H9 (cell line): ENCODE measurements around the gene PNPLA6. TPM values are rescaled to one million over a fixed set of nuclear protein-coding genes. Genes with fewer than 3 reads are reported as not detected.

ENCODE experiments used
- DNase-seq: peaks from one replicate; pipeline ENCODE4 v3.0.0-alpha.2; 2017
- H2AFZ ChIP-seq: one replicate; pipeline ENCODE4 v1.6.1; 2013; ENCODE audit warnings: mild to moderate bottlenecking, low read length, control low read depth, moderate library complexity
- H2AK5ac ChIP-seq: 2 replicates; pipeline ENCODE4 v1.6.1; 2013; ENCODE audit warnings: low read length, control low read depth, mixed read lengths; ENCODE audit not compliant: insufficient read length
- H2BK120ac ChIP-seq: one replicate; pipeline ENCODE4 v1.6.1; 2013; ENCODE audit warnings: low read depth, mild to moderate bottlenecking, low read length, control low read depth, inconsistent platforms; ENCODE audit not compliant: poor library complexity, severe bottlenecking
- H2BK12ac ChIP-seq: 2 replicates; pipeline ENCODE4 v1.6.1; 2013; ENCODE audit warnings: low read length, control low read depth, mixed read lengths, low read depth; ENCODE audit not compliant: insufficient read length
- H2BK15ac ChIP-seq: 2 replicates; pipeline ENCODE4 v1.6.1; 2013; ENCODE audit warnings: low read depth, low read length, control low read depth
- H2BK20ac ChIP-seq: one replicate; pipeline ENCODE4 v1.6.1; 2013; ENCODE audit warnings: low read depth, mild to moderate bottlenecking, low read length, control low read depth, inconsistent platforms; ENCODE audit not compliant: poor library complexity, severe bottlenecking
- H2BK5ac ChIP-seq: 2 replicates; pipeline ENCODE4 v1.6.1; 2013; ENCODE audit warnings: low read length, control low read depth, mixed read lengths; ENCODE audit not compliant: insufficient read length
- H3K14ac ChIP-seq: 2 replicates; pipeline ENCODE4 v1.6.1; 2013; ENCODE audit warnings: low read length, control low read depth; ENCODE audit not compliant: insufficient read depth
- H3K18ac ChIP-seq: 2 replicates; pipeline ENCODE4 v1.6.1; 2013; ENCODE audit warnings: low read depth, mild to moderate bottlenecking, mixed read lengths, low read length, control low read depth; ENCODE audit not compliant: insufficient read length
- H3K23ac ChIP-seq: 2 replicates; pipeline ENCODE4 v1.6.1; 2013; ENCODE audit warnings: low read length, control low read depth, mixed read lengths, low read depth; ENCODE audit not compliant: insufficient read length
- H3K23me2 ChIP-seq: 2 replicates; pipeline ENCODE4 v1.6.1; 2013; ENCODE audit warnings: low read depth, mild to moderate bottlenecking, mixed read lengths, low read length, control low read depth; ENCODE audit not compliant: insufficient read length, poor library complexity, severe bottlenecking
- H3K27ac ChIP-seq: 2 replicates; pipeline ENCODE4 v1.5.1; 2013; ENCODE audit warnings: low read length, control low read depth, mixed read lengths, low read depth; ENCODE audit not compliant: insufficient read length
- H3K27me3 ChIP-seq: 2 replicates; pipeline ENCODE4 v1.6.1; 2013; ENCODE audit warnings: low read length, control low read depth, inconsistent platforms; ENCODE audit not compliant: insufficient read depth
- H3K4ac ChIP-seq: 2 replicates; pipeline ENCODE4 v1.6.1; 2013; ENCODE audit warnings: low read depth, mild to moderate bottlenecking, control low read depth, inconsistent platforms, low read length, moderate library complexity
- H3K4me1 ChIP-seq: 2 replicates; pipeline ENCODE4 v1.6.1; 2013; ENCODE audit warnings: low read length, control low read depth, inconsistent platforms; ENCODE audit not compliant: insufficient read depth
- H3K4me2 ChIP-seq: 2 replicates; pipeline ENCODE4 v1.6.1; 2013; ENCODE audit warnings: low read length, control low read depth, mixed read lengths; ENCODE audit not compliant: insufficient read length, insufficient read depth
- H3K56ac ChIP-seq: 2 replicates; pipeline ENCODE4 v1.6.1; 2013; ENCODE audit warnings: low read depth, mild to moderate bottlenecking, mixed read lengths, low read length, control low read depth; ENCODE audit not compliant: insufficient read length
- H3K79me1 ChIP-seq: 2 replicates; pipeline ENCODE4 v1.6.1; 2013; ENCODE audit warnings: low read depth, mild to moderate bottlenecking, moderate library complexity, low read length, control low read depth, inconsistent platforms; ENCODE audit not compliant: insufficient read depth, poor library complexity, severe bottlenecking
- H3K79me2 ChIP-seq: 2 replicates; pipeline ENCODE4 v1.6.1; 2013; ENCODE audit warnings: low read length, control low read depth, inconsistent platforms; ENCODE audit not compliant: insufficient read depth
- H3K9ac ChIP-seq: 2 replicates; pipeline ENCODE4 v1.6.1; 2013; ENCODE audit warnings: low read length, control low read depth, mixed read lengths; ENCODE audit not compliant: insufficient read length; ENCODE audit errors: extremely low read depth
- H3K9me3 ChIP-seq: one replicate; pipeline ENCODE4 v1.6.1; 2013; ENCODE audit warnings: low read depth, low read length, inconsistent platforms; ENCODE audit not compliant: control insufficient read depth
- H3T11ph ChIP-seq: one replicate; pipeline ENCODE4 v1.6.1; 2013; ENCODE audit warnings: mild to moderate bottlenecking, low read length, control low read depth, inconsistent platforms
- H4K20me1 ChIP-seq: one replicate; pipeline ENCODE4 v1.6.1; 2013; ENCODE audit not compliant: control insufficient read depth, insufficient read length, insufficient read depth
- H4K5ac ChIP-seq: 2 replicates; pipeline ENCODE4 v1.6.1; 2013; ENCODE audit warnings: low read depth, mild to moderate bottlenecking, mixed read lengths, low read length, control low read depth; ENCODE audit not compliant: insufficient read length
- H4K8ac ChIP-seq: replicated peaks from 2 replicates; pipeline ENCODE4 v1.6.1; 2013; ENCODE audit warnings: low read length, control low read depth, mixed read lengths, low read depth; ENCODE audit not compliant: insufficient read length
- H4K91ac ChIP-seq: 2 replicates; pipeline ENCODE4 v1.6.1; 2013; ENCODE audit warnings: low read depth, mild to moderate bottlenecking, moderate library complexity, mixed read lengths, low read length, control low read depth; ENCODE audit not compliant: insufficient read length
- H3K27ac Mint-ChIP-seq, 3 experiments: 2 replicates in 2 of 3; 3 replicates in 1 of 3; pipeline ENCODE4 v1.8.0; 2020 to 2021; ENCODE audit warnings: mixed read lengths in 3 of 3, mild to moderate bottlenecking in 1 of 3, moderate library complexity in 1 of 3
- H3K27me3 Mint-ChIP-seq: 2 replicates; pipeline ENCODE4 v1.8.0; 2021; ENCODE audit warnings: low read depth, mild to moderate bottlenecking, moderate library complexity, mixed read lengths
- H3K36me3 Mint-ChIP-seq, 3 experiments: 2 replicates in 2 of 3; 3 replicates in 1 of 3; pipeline ENCODE4 v1.8.0; 2020 to 2021; ENCODE audit warnings: low read depth in 3 of 3, mixed read lengths in 3 of 3; ENCODE audit not compliant: insufficient read depth in 1 of 3
- H3K4me1 Mint-ChIP-seq, 2 experiments: 2 replicates each; pipeline ENCODE4 v1.8.0; 2020; ENCODE audit warnings: mixed read lengths in 2 of 2
- H3K4me3 Mint-ChIP-seq, 2 experiments: 2 replicates in 1 of 2; 3 replicates in 1 of 2; pipeline ENCODE4 v1.8.0; 2020 to 2021; ENCODE audit warnings: mild to moderate bottlenecking in 2 of 2, mixed read lengths in 2 of 2, moderate library complexity in 1 of 2
- H3K9me3 Mint-ChIP-seq, 2 experiments: 2 replicates in 1 of 2; 3 replicates in 1 of 2; pipeline ENCODE4 v1.8.0; 2020; ENCODE audit warnings: mild to moderate bottlenecking in 2 of 2, mixed read lengths in 2 of 2, moderate library complexity in 1 of 2
- WGBS: extraction: QIAGEN DNeasy Blood & Tissue Kit; methylation state at CpG from one replicate; pipeline ENCODE4 v1.1.7; 2013; ENCODE audit warnings: missing lambda C conversion rate, low lambda C conversion rate, mixed read lengths; ENCODE audit not compliant: insufficient read length; ENCODE audit errors: extremely low coverage; 5-methylcytosine and 5-hydroxymethylcytosine counted together
- total RNA-seq: library from RNA; stranded (reverse); gene quantifications from 2 replicates; pipeline ENCODE4 v1.2.1, GENCODE V29; 2021
- TF ChIP-seq, protein P1 (sequence below): fragments of 200-600 bp; sonication (generic); conservative IDR thresholded peaks from 3 replicates; pipeline ENCODE4 v1.8.0; 2021; ENCODE audit warnings: antibody characterized with exemption, mild to moderate bottlenecking

The PNPLA6 gene
- total RNA-seq, 1 experiment from 2014 or later = 130 TPM

DNA sequence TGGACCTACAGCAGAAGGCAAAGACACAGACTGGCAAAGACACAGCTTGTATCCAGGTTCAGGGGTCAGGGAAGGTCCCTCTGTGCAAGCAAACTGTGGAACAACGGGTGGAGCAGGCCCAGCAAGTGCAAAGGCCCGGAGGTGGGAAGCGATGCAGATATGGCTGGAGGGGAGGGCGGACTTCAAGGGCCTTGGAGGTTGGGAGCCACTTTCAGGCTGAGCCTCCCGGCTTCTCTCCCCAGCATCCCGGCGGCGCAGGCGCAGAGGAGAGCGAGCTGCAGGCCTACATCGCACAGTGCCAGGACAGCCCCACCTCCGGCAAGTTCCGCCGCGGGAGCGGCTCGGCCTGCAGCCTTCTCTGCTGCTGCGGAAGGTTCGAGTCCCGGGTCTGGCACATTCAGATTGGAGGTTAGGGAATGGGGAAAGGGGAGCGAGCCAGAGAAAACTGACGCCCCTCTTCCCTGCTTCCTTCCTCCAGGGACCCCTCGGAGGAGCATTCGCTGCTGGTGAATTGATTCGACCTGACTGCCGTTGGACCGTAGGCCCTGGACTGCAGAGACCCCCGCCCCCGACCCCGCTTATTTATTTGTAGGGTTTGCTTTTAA lies 2.1 kb upstream of the PNPLA6 start:
- Histone ChIP-seq H3K27ac (no peak overlapping the region), H2AFZ (no peak overlapping the region), H3K23me2 (peaks cover 6% of the 10 kb centered on the region), H4K8ac (no peak overlapping the region), H3K14ac (no peak overlapping the region), H3K56ac (no peak overlapping the region), H3K23ac (no peak overlapping the region), H3K27me3 (no peaks in the 10 kb centered on the region), H3T11ph (no peak overlapping the region), H3K79me2 (no peaks in the 10 kb centered on the region), H3K4ac (no peak overlapping the region), H2BK20ac (no peak overlapping the region), H3K4me2 (peak overlapping the region; percentile 74), H3K4me1 (peaks cover 2% of the 10 kb centered on the region; the same call in 1 of the 2 replicates), H3K9me3 (no peaks in the 10 kb centered on the region), H3K9ac (no peak overlapping the region), H3K18ac (no peak overlapping the region), H2BK12ac (no peak overlapping the region), H4K5ac (no peak overlapping the region), H2AK5ac (no peak overlapping the region), H2BK5ac (no peak overlapping the region), H2BK120ac (no peak overlapping the region), H2BK15ac (no peak overlapping the region), H3K79me1 (no peaks in the 10 kb centered on the region), H4K91ac (no peak overlapping the region), H4K20me1 (no peaks in the 10 kb centered on the region)
- TF ChIP-seq, protein P1, sequence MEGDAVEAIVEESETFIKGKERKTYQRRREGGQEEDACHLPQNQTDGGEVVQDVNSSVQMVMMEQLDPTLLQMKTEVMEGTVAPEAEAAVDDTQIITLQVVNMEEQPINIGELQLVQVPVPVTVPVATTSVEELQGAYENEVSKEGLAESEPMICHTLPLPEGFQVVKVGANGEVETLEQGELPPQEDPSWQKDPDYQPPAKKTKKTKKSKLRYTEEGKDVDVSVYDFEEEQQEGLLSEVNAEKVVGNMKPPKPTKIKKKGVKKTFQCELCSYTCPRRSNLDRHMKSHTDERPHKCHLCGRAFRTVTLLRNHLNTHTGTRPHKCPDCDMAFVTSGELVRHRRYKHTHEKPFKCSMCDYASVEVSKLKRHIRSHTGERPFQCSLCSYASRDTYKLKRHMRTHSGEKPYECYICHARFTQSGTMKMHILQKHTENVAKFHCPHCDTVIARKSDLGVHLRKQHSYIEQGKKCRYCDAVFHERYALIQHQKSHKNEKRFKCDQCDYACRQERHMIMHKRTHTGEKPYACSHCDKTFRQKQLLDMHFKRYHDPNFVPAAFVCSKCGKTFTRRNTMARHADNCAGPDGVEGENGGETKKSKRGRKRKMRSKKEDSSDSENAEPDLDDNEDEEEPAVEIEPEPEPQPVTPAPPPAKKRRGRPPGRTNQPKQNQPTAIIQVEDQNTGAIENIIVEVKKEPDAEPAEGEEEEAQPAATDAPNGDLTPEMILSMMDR = no peak
- Mint-ChIP-seq H3K36me3 (peaks cover 7 to 23% (median 22%) of the 10 kb centered on the region in 3 experiments; a peak in 6 of 7 replicates), H3K27ac (peak overlapping the region in 2 of 3 experiments; percentile 93 to 96; a peak in 4 of 7 replicates), H3K9me3 (no peaks in the 10 kb centered on the region), H3K4me1 (peaks cover 5 to 6% of the 10 kb centered on the region in 2 experiments), H3K27me3 (no peaks in the 10 kb centered on the region), H3K4me3 (peak overlapping the region; percentile 86 to 97)
- DNase-seq = peak; percentile 71
- WGBS = no CpG with 5 or more reads among the region's 30 CpGs
